ENCODE data around the gene ERBB4.

GRCh38 chr2:211901226-211901846, 637.3 kb downstream of the ERBB4 start:
- TF ChIP-seq, protein P1, sequence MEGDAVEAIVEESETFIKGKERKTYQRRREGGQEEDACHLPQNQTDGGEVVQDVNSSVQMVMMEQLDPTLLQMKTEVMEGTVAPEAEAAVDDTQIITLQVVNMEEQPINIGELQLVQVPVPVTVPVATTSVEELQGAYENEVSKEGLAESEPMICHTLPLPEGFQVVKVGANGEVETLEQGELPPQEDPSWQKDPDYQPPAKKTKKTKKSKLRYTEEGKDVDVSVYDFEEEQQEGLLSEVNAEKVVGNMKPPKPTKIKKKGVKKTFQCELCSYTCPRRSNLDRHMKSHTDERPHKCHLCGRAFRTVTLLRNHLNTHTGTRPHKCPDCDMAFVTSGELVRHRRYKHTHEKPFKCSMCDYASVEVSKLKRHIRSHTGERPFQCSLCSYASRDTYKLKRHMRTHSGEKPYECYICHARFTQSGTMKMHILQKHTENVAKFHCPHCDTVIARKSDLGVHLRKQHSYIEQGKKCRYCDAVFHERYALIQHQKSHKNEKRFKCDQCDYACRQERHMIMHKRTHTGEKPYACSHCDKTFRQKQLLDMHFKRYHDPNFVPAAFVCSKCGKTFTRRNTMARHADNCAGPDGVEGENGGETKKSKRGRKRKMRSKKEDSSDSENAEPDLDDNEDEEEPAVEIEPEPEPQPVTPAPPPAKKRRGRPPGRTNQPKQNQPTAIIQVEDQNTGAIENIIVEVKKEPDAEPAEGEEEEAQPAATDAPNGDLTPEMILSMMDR (IDR thresholded peaks at IDR 0.05) = no peak
- no peak for TF ChIP-seq POLR2A (IDR thresholded peaks at IDR 0.05)
